GM19324 (cell line): ENCODE measurements around the gene CYP2R1.

Experiments
- ATAC-seq: cut with Tn5 transposase; IDR thresholded peaks from one replicate; pipeline ENCODE4 v1.9.1; 2021; ENCODE audit warnings: mild to moderate bottlenecking, moderate library complexity; ENCODE audit not compliant: unreplicated experiment, low FRiP score

Gene CYP2R1

GRCh38 chr11:14892036-14892556, at the start of gene CYP2R1:
TSS of gene CYP2R1 (minus strand) at chr11:14892231. CDS start at chr11:14892205, 26 bp downstream.
- peak; percentile 99 for ATAC-seq

- no peak for ATAC-seq
These were observed 46.9 kb upstream of the CYP2R1 start for GRCh38 chr11:14938936-14939335.

GRCh38 chr11:14934641-14935351, 42.8 kb upstream of the CYP2R1 start:
- no peak for ATAC-seq

- ATAC-seq = no peak
These were observed 40.4 kb upstream of the CYP2R1 start for GRCh38 chr11:14932447-14932846.

- ATAC-seq = no peak
These were observed 38.3 kb upstream of the CYP2R1 start for GRCh38 chr11:14930369-14930768.

- ATAC-seq = no peak
These were observed 35.1 kb upstream of the CYP2R1 start for GRCh38 chr11:14927146-14927545.

- no peak for ATAC-seq
These were observed 32.3 kb upstream of the CYP2R1 start for GRCh38 chr11:14924318-14924717.

GRCh38 chr11:14916403-14916802, 24.4 kb upstream of the CYP2R1 start:
- ATAC-seq = no peak

GRCh38 chr11:14914536-14914935, 22.5 kb upstream of the CYP2R1 start:
- ATAC-seq = no peak

- no peak for ATAC-seq
These were observed 16.3 kb upstream of the CYP2R1 start for GRCh38 chr11:14908214-14908880.

GRCh38 chr11:14907411-14908213, 15.6 kb upstream of the CYP2R1 start:
- peak; percentile 48 for ATAC-seq

GRCh38 chr11:14906993-14907392, 15.0 kb upstream of the CYP2R1 start:
- ATAC-seq = no peak

GRCh38 chr11:14906578-14906977, 14.5 kb upstream of the CYP2R1 start:
- ATAC-seq = no peak

GRCh38 chr11:14905104-14906033, 13.3 kb upstream of the CYP2R1 start:
- ATAC-seq = peak; percentile 84

- ATAC-seq = peak; percentile 33
These were observed 12.7 kb upstream of the CYP2R1 start for GRCh38 chr11:14904745-14905103.

- ATAC-seq = no peak
These were observed 10.8 kb upstream of the CYP2R1 start for GRCh38 chr11:14902650-14903350.

- ATAC-seq = no peak
These were observed 6.9 kb upstream of the CYP2R1 start for GRCh38 chr11:14898906-14899305.

GRCh38 chr11:14898355-14898754, 6.3 kb upstream of the CYP2R1 start:
- ATAC-seq = no peak
